ENCODE measurements around the gene CFAP61. TPM values are rescaled to one million over a fixed set of nuclear protein-coding genes. Genes with fewer than 3 reads are reported as not detected.

Gene CFAP61
- total RNA-seq, 1 donor from 2014 or later: 8.6 TPM

- Histone ChIP-seq H3K9me3 (peaks cover 9% of the 10 kb centered on the region), H3K4me1 (no peaks in the 10 kb centered on the region), H3K36me3 (no peaks in the 10 kb centered on the region), H3K4me3 (no peak overlapping the region), H3K27ac (no peak overlapping the region), H3K27me3 (ENCODE audit: low read depth) (no peaks in the 10 kb centered on the region)
- no peak for DNase-seq
- intact Hi-C loops (cut with DNase I): no loop called here
- no peak for ATAC-seq
- no peak for TF ChIP-seq CTCF (IDR thresholded peaks at IDR 0.05)
Measured at GRCh38 chr20:20150241-20150640, 97.9 kb downstream of the CFAP61 start.

GRCh38 chr20:20160520-20160919 is 108.2 kb downstream of the CFAP61 start:
- Histone ChIP-seq H3K27ac (no peak overlapping the region), H3K4me1 (no peaks in the 10 kb centered on the region), H3K9me3 (no peaks in the 10 kb centered on the region), H3K4me3 (no peak overlapping the region), H3K27me3 (ENCODE audit: low read depth) (no peaks in the 10 kb centered on the region), H3K36me3 (no peaks in the 10 kb centered on the region)
- no peak for TF ChIP-seq CTCF (IDR thresholded peaks at IDR 0.05)
- intact Hi-C loops (cut with DNase I): no loop called here
- no peak for DNase-seq
- no peak for ATAC-seq

GRCh38 chr20:20161611-20162010 is 109.3 kb downstream of the CFAP61 start:
- Histone ChIP-seq H3K4me1 (no peaks in the 10 kb centered on the region), H3K27me3 (ENCODE audit: low read depth) (no peaks in the 10 kb centered on the region), H3K4me3 (no peak overlapping the region), H3K36me3 (no peaks in the 10 kb centered on the region), H3K9me3 (no peaks in the 10 kb centered on the region), H3K27ac (no peak overlapping the region)
- intact Hi-C loops (cut with DNase I): no loop called here
- DNase-seq (no peak), ATAC-seq (no peak)
- no peak for TF ChIP-seq CTCF (IDR thresholded peaks at IDR 0.05)

- Histone ChIP-seq H3K27ac (no peak overlapping the region), H3K9me3 (no peaks in the 10 kb centered on the region), H3K36me3 (no peaks in the 10 kb centered on the region), H3K4me1 (no peaks in the 10 kb centered on the region), H3K27me3 (ENCODE audit: low read depth) (no peaks in the 10 kb centered on the region), H3K4me3 (no peak overlapping the region)
- ATAC-seq (no peak), DNase-seq (no peak)
- intact Hi-C loops (cut with DNase I): no loop called here
- TF ChIP-seq CTCF (IDR thresholded peaks at IDR 0.05): no peak
Measured at GRCh38 chr20:20167698-20168097, 115.4 kb downstream of the CFAP61 start.

GRCh38 chr20:20173254-20173653 is 120.9 kb downstream of the CFAP61 start:
- no peak for DNase-seq
- H3K4me1 ChIP-seq: no peaks in the 10 kb centered on the region
- H3K4me3 ChIP-seq: no peak overlapping the region
- no peak for ATAC-seq
- intact Hi-C loops (cut with DNase I): no loop called here
- no peaks in the 10 kb centered on the region for H3K36me3 ChIP-seq
- no peak overlapping the region for H3K27ac ChIP-seq
- TF ChIP-seq CTCF (IDR thresholded peaks at IDR 0.05): no peak
- no peaks in the 10 kb centered on the region for H3K27me3 ChIP-seq (ENCODE audit: low read depth)
- H3K9me3 ChIP-seq: no peaks in the 10 kb centered on the region

Measured in lower lobe of right lung (tissue), 2 donors.